B cell (primary cell): ENCODE results near the gene TRMT11.

Source experiments
- CTCF ChIP-seq: fragments of 200-600 bp; IDR thresholded peaks from one replicate; pipeline ENCODE4 v1.8.0; 2022; ENCODE audit warnings: antibody characterized with exemption, mild to moderate bottlenecking
- EZH2 ChIP-seq: IDR thresholded peaks from 2 replicates; pipeline ENCODE4 v1.6.1; 2012; ENCODE audit warnings: borderline replicate concordance, low read depth, mild to moderate bottlenecking, moderate library complexity, low read length; ENCODE audit not compliant: insufficient read depth, poor library complexity, severe bottlenecking

- no peak for TF ChIP-seq CTCF
- TF ChIP-seq EZH2 = no peak
Observed at GRCh38 chr6:126030045-126030444, 43.7 kb downstream of the TRMT11 start.
